PC-9 (cell line): ENCODE results near the gene SLC4A1. TPM values are rescaled to one million over a fixed set of nuclear protein-coding genes. Genes with fewer than 3 reads are reported as not detected.

Experiments used
- BruUV-seq: library from RNA; stranded (reverse); fragments of 400-500 nt; replicated peaks from 2 replicates; lab custom pipeline; 2021; lab: Mats Ljungman, UMichigan
- CTCF ChIA-PET: fragments of 300-600 bp; sonication (Branson Sonifier 250); formaldehyde crosslinking; loops from one replicate; lab custom pipeline; 2022; ENCODE audit warnings: antibody characterized with exemption; lab: Charles Lee
- POLR2A ChIA-PET: fragments of 300-600 bp; sonication (Branson Sonifier 250); formaldehyde crosslinking; loops from one replicate; lab custom pipeline; 2022; ENCODE audit warnings: antibody characterized with exemption; ENCODE audit not compliant: unreplicated experiment; lab: Charles Lee
- DNase-seq, 2 experiments: peaks; one replicate each; pipeline versions ENCODE4 v3.0.0 to v3.0.0-alpha.2; 2015 to 2022; ENCODE audit warnings: mixed read lengths in 1 of 2
- H2AFZ ChIP-seq: fragments of 200-600 bp; sonication (generic); 2 replicates; pipeline ENCODE4 v1.8.1; 2017; ENCODE audit warnings: antibody characterized with exemption
- H3F3A ChIP-seq: fragments of 200-600 bp; sonication (generic); 2 replicates; pipeline ENCODE4 v1.8.1; 2017; ENCODE audit warnings: antibody characterized with exemption, mild to moderate bottlenecking, low read depth; ENCODE audit not compliant: insufficient read depth
- H3K27ac ChIP-seq: fragments of 200-600 bp; sonication (generic); 2 replicates; pipeline ENCODE4 v1.6.1; 2016; ENCODE audit warnings: mixed run types
- H3K27me3 ChIP-seq: fragments of 200-600 bp; sonication (generic); 2 replicates; pipeline ENCODE4 v1.6.1; 2016; ENCODE audit warnings: low read depth, mixed run types; ENCODE audit not compliant: insufficient read depth
- H3K36me3 ChIP-seq: fragments of 200-600 bp; sonication (generic); 2 replicates; pipeline ENCODE4 v1.6.1; 2016; ENCODE audit warnings: low read depth, mixed run types
- H3K4me1 ChIP-seq: fragments of 200-600 bp; sonication (generic); replicated peaks from 2 replicates; pipeline ENCODE4 v1.6.1; 2016; ENCODE audit warnings: mixed run types; ENCODE audit not compliant: insufficient read depth
- H3K4me2 ChIP-seq: fragments of 200-600 bp; sonication (generic); 2 replicates; pipeline ENCODE4 v1.6.1; 2017; ENCODE audit warnings: mixed run types
- H3K4me3 ChIP-seq: fragments of 200-600 bp; sonication (generic); 2 replicates; pipeline ENCODE4 v1.6.1; 2016; ENCODE audit warnings: mixed run types
- H3K79me2 ChIP-seq: fragments of 200-600 bp; sonication (generic); 2 replicates; pipeline ENCODE4 v1.6.1; 2017; ENCODE audit warnings: low read depth, mixed run types
- H3K9me2 ChIP-seq: fragments of 200-600 bp; sonication (generic); 2 replicates; pipeline ENCODE4 v1.8.1; 2017; ENCODE audit warnings: mild to moderate bottlenecking; ENCODE audit not compliant: insufficient read depth
- H3K9me3 ChIP-seq: fragments of 200-600 bp; sonication (generic); 2 replicates; pipeline ENCODE4 v1.8.1; 2016; ENCODE audit warnings: low read depth; ENCODE audit not compliant: insufficient read depth
- H4K20me1 ChIP-seq: fragments of 200-600 bp; sonication (generic); 2 replicates; pipeline ENCODE4 v1.8.1; 2017; ENCODE audit not compliant: insufficient read depth
- CTCF ChIP-seq: fragments of 200-600 bp; sonication (generic); conservative IDR thresholded peaks from 2 replicates; pipeline ENCODE4 v1.6.1; 2017; ENCODE audit warnings: mixed run types, antibody characterized with exemption, mild to moderate bottlenecking, moderate library complexity
- EZH2 ChIP-seq: fragments of 200-600 bp; sonication (generic); IDR thresholded peaks from 2 replicates; pipeline ENCODE4 v1.8.0; 2017; ENCODE audit warnings: antibody characterized with exemption, low read depth
- intact Hi-C: fragments of 100-400 bp; cut with micrococcal nuclease; formaldehyde crosslinking; loops from one replicate; pipeline ENCODE4 v1.10.0; 2022; ENCODE audit not compliant: unreplicated experiment
- microRNA-seq: library from miRNA; unstranded; fragments of <30 nt; microRNA quantifications from one replicate; pipeline ENCODE4 v1.2.0, GENCODE V29; 2021; ENCODE audit warnings: borderline number of aligned reads, borderline replicate concordance
- total RNA-seq: library from RNA; stranded (reverse); gene quantifications from 2 replicates; pipeline ENCODE4 v1.2.3, GENCODE V29; 2021

The SLC4A1 gene
- total RNA-seq, 1 experiment from 2014 or later = not detected

DNA sequence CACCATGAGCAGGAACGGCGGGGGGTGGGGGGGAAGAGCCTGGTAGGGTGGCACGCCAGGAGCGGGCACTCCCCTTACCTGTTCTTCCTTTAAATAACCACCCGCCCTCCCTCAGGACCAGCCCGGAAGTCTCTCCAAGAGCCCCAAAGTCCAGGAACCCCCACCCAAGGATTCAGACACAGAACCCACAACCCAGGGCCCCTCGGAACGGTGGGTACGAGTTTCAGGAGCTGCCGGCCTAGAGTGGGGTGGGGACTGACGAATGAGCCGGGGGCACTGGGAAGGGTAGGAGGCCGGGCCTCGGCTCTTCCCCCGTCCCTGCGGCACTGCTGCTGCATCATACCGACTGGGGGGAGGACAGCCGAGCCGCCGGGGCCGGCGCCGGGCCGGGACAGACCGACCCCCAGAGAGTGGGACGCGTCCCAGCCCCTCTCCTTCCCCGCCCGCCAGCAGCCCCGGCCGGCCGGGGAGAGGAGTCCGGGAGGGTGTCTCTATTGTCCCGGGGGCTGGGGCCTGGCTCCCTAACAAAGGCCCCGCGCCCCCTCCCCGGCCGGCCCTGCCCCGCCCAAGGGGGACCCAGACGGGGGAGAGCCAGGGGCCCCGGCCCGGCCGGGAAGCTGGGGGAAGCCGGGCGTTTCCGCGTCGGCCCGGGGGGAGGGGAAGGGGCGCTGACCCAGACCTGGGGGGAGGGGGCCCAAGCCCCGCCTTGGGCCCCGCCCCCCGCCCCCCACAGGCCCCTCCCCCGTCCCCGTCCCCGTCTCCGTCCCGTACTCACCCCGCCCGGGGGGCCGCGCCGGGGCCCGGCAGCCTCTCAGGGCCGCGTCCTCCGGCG is 69.0 kb downstream of the SLC4A1 start:
- H3K79me2 ChIP-seq = peaks cover 45% of the 10 kb centered on the region
- peak overlapping the region; percentile 81 for H3K4me2 ChIP-seq
- H3K4me1 ChIP-seq = peaks cover 27% of the 10 kb centered on the region
- H3K4me3 ChIP-seq = peak overlapping the region; percentile 92
- no peak for TF ChIP-seq EZH2
- no peak; the same call in 1 of the 2 replicates for TF ChIP-seq CTCF
- H3K27me3 ChIP-seq = no peaks in the 10 kb centered on the region
- CTCF ChIA-PET = interaction anchor here (1.2 kb wide), 1 partner anchor 12 kb away, joined by 3 read pairs; the partner anchor contains the start of gene TMUB2
- H3K36me3 ChIP-seq = peaks cover 7% of the 10 kb centered on the region
- POLR2A ChIA-PET = interaction anchor here (0.6 to 1.0 kb wide), 3 partner anchors 10 to 128 kb away, joined by 4 to 6 read pairs (median 4); partner anchors contain the start of gene TMUB2
- 0 out of 2 replicates have a peak overlapping the region, but pooled peaks have one; percentile 71 for H2AFZ ChIP-seq
- H3K9me3 ChIP-seq = no peaks in the 10 kb centered on the region
- no peaks in the 10 kb centered on the region for H3K9me2 ChIP-seq
- peaks cover 38% of the 10 kb centered on the region for H3F3A ChIP-seq
- H4K20me1 ChIP-seq = peaks cover 3% of the 10 kb centered on the region
- BruUV-seq = TSS peak; percentile 31
- intact Hi-C loops = loop anchor here (1.0 kb wide), 2 partner anchors 12 to 126 kb away; no protein-coding TSS in a partner anchor
- DNase-seq = peak in 1 of 2 experiments; percentile 52
- peak overlapping the region; percentile 64 for H3K27ac ChIP-seq

Small RNAs within 50 kb of the gene (microRNA-seq; reads per million reads assigned to microRNA genes)
- gene MIR6782 = not detected

Other genes with a start within 250 kb of the SLC4A1 start
- gene LSM12, start 201.5 kb downstream of the SLC4A1 start, total RNA-seq = 60.9 and 62.7 TPM in 2 replicates
- 69.3 and 70.9 TPM in 2 replicates for gene G6PC3, start 197.4 kb downstream of the SLC4A1 start, total RNA-seq
- 24.0 and 40.5 TPM in 2 replicates for gene HDAC5, start 144.5 kb downstream of the SLC4A1 start, total RNA-seq
- gene HROB, start 126.2 kb downstream of the SLC4A1 start, total RNA-seq = 14.5 and 15.7 TPM in 2 replicates
- gene ASB16, start 97.4 kb downstream of the SLC4A1 start, total RNA-seq = not detected in 2 replicates
- gene TMUB2, start 81.2 kb downstream of the SLC4A1 start, total RNA-seq = 39.2 and 45.5 TPM in 2 replicates
- gene ATXN7L3, start 68.3 kb downstream of the SLC4A1 start, total RNA-seq = 59.3 and 87.4 TPM in 2 replicates
- 59.6 and 61.7 TPM in 2 replicates for gene UBTF, start 48.5 kb downstream of the SLC4A1 start, total RNA-seq
- not detected in 2 replicates for gene RUNDC3A, start 40.5 kb upstream of the SLC4A1 start, total RNA-seq
- 164 and 204 TPM in 2 replicates for gene SLC25A39, start 56.7 kb upstream of the SLC4A1 start, total RNA-seq
- 226 and 413 TPM in 2 replicates for gene GRN, start 77.2 kb upstream of the SLC4A1 start, total RNA-seq
- 8.3 and 11.8 TPM in 2 replicates for gene FAM171A2, start 95.7 kb upstream of the SLC4A1 start, total RNA-seq
- 5.7 TPM in 2 replicates for gene ITGA2B, start 121.5 kb upstream of the SLC4A1 start, total RNA-seq
- gene GPATCH8, start 235.3 kb upstream of the SLC4A1 start, total RNA-seq = 31.0 and 39.4 TPM in 2 replicates